GM12878 (cell line): ENCODE data around the gene CORO2B. TPM values are rescaled to one million over a fixed set of nuclear protein-coding genes. Genes with fewer than 3 reads are reported as not detected.

Experiments
- ATAC-seq: fragments of 200-7000 bp; cut with Tn5 transposase; 3 replicates; pipeline ENCODE4 v1.9.1; 2020; ENCODE audit warnings: mild to moderate bottlenecking, moderate library complexity
- BruUV-seq: library from RNA; stranded (reverse); fragments of 400-500 nt; replicated peaks from 2 replicates; lab custom pipeline; 2021; lab: Mats Ljungman, UMichigan
- CTCF ChIA-PET: fragments of 300-600 bp; sonication (Branson Sonifier 250); formaldehyde crosslinking; extraction: SDS; loops from one replicate; lab custom pipeline; 2021; ENCODE audit warnings: inconsistent platforms; lab: Yijun Ruan, JAX
- POLR2A ChIA-PET: fragments of 350-600 bp; formaldehyde crosslinking; extraction: SDS; loops from one replicate; lab custom pipeline; 2021; ENCODE audit warnings: inconsistent platforms; lab: Charles Lee
- RAD21 ChIA-PET: fragments of 300-600 bp; sonication (Branson Sonifier 250); formaldehyde crosslinking; loops from one replicate; lab custom pipeline; 2023; ENCODE audit warnings: antibody characterized with exemption; ENCODE audit not compliant: unreplicated experiment; lab: Charles Lee
- SMC1A ChIA-PET: fragments of 300-600 bp; sonication (Branson Sonifier 250); formaldehyde crosslinking; loops from one replicate; lab custom pipeline; 2023; ENCODE audit not compliant: unreplicated experiment, uncharacterized antibody; lab: Charles Lee
- DNase-seq: peaks from one replicate; pipeline ENCODE4 v3.0.0-alpha.2; 2011; ENCODE audit warnings: low read depth, low spot score
- FAIRE-seq: peaks from 3 replicates; lab custom pipeline; 2011; peaks lifted over from hg19 to GRCh38; lab: Jason Lieb, UNC
- H2AFZ ChIP-seq: 2 replicates; pipeline ENCODE4 v1.6.0; 2011; ENCODE audit warnings: low read depth, low read length, control low read depth; ENCODE audit not compliant: control insufficient read depth
- H3K27ac ChIP-seq: 2 replicates; pipeline ENCODE4 v1.5.1; 2011; ENCODE audit warnings: control low read depth; ENCODE audit not compliant: control insufficient read depth, insufficient read depth
- H3K27me3 ChIP-seq, 2 experiments: replicated peaks in 1 of 2; 2 replicates each; pipeline versions ENCODE4 v1.6.0 to v1.6.1; 2011; ENCODE audit warnings: low read length in 1 of 2; ENCODE audit not compliant: control insufficient read depth in 2 of 2, insufficient read depth in 2 of 2
- H3K36me3 ChIP-seq, 2 experiments: 2 replicates each; pipeline ENCODE4 v1.5.1; 2011; ENCODE audit warnings: low read length in 1 of 2; ENCODE audit not compliant: control insufficient read depth in 2 of 2, insufficient read depth in 2 of 2
- H3K4me1 ChIP-seq: 2 replicates; pipeline ENCODE4 v1.6.1; 2011; ENCODE audit warnings: mild to moderate bottlenecking, low read length, moderate library complexity, mixed read lengths; ENCODE audit not compliant: control insufficient read depth, insufficient read depth
- H3K4me2 ChIP-seq: 2 replicates; pipeline ENCODE4 v1.6.0; 2011; ENCODE audit warnings: control low read depth; ENCODE audit not compliant: control insufficient read depth, insufficient read depth
- H3K4me3 ChIP-seq: fragments of 200-600 bp; sonication (generic); 2 replicates; pipeline ENCODE4 v1.5.1; 2016
- H3K79me2 ChIP-seq: 2 replicates; pipeline ENCODE4 v1.6.0; 2011; ENCODE audit warnings: low read length; ENCODE audit not compliant: control insufficient read depth, insufficient read depth
- H3K9ac ChIP-seq: 2 replicates; pipeline ENCODE4 v1.8.0; 2011; ENCODE audit warnings: low read length, control low read depth, mixed read lengths; ENCODE audit not compliant: control insufficient read depth, insufficient read depth
- H3K9me3 ChIP-seq: replicated peaks from 3 replicates; pipeline ENCODE4 v1.5.1; 2011; ENCODE audit warnings: mild to moderate bottlenecking, low read length; ENCODE audit not compliant: control insufficient read depth, insufficient read depth
- H4K20me1 ChIP-seq: 2 replicates; pipeline ENCODE4 v1.6.0; 2011; ENCODE audit not compliant: control insufficient read depth, insufficient read depth
- CREB1 ChIP-seq: IDR thresholded peaks from 2 replicates; pipeline ENCODE4 v1.6.1; 2012; ENCODE audit warnings: low read depth, mild to moderate bottlenecking, inconsistent platforms
- HDAC6 ChIP-seq: fragments of 200-600 bp; sonication (generic); IDR thresholded peaks from one replicate; pipeline ENCODE4 v1.8.0; 2017; ENCODE audit warnings: antibody characterized with exemption; ENCODE audit not compliant: unreplicated experiment
- KAT2A ChIP-seq: conservative IDR thresholded peaks from 2 replicates; pipeline ENCODE4 v1.6.1; 2011; ENCODE audit warnings: low read depth, low read length; ENCODE audit not compliant: control insufficient read depth
- NBN ChIP-seq: fragments of 450-650 bp; IDR thresholded peaks from 2 replicates; pipeline ENCODE4 v1.6.1; 2016
- POLR2AphosphoS5 ChIP-seq: IDR thresholded peaks from 2 replicates; pipeline ENCODE4 v1.6.1; 2011; ENCODE audit warnings: mild to moderate bottlenecking, low read length, inconsistent platforms
- RBBP5 ChIP-seq: fragments of 200-600 bp; sonication (generic); conservative IDR thresholded peaks from 2 replicates; pipeline ENCODE4 v1.6.1; 2016
- SUZ12 ChIP-seq: fragments of 200-600 bp; sonication (generic); IDR thresholded peaks from one replicate; pipeline ENCODE4 v1.6.1; 2018; ENCODE audit warnings: antibody characterized with exemption, mild to moderate bottlenecking; ENCODE audit not compliant: unreplicated experiment
- WGBS: methylation state at CpG from one replicate; pipeline ENCODE4 v1.1.6; 2016; ENCODE audit warnings: low lambda C conversion rate; ENCODE audit not compliant: insufficient replicate concordance, insufficient coverage; ENCODE audit errors: missing lambda C conversion rate; 5-methylcytosine and 5-hydroxymethylcytosine counted together
- in situ Hi-C: fragments of 300-500 bp; cut with MboI; formaldehyde crosslinking; loops from 9 replicates; pipeline ENCODE4 v1.14.3; 2018; ENCODE audit warnings: mixed read lengths
- intact Hi-C: fragments of 100-400 bp; cut with micrococcal nuclease; formaldehyde crosslinking; loops from one replicate; pipeline ENCODE4 v1.14.2; 2022; ENCODE audit not compliant: unreplicated experiment
- polyA plus RNA-seq, 11 experiments: library from polyadenylated mRNA; depleted of rRNA in 4 of 11; unstranded in 6 of 11; stranded (reverse) in 5 of 11; fragments of >200 nt; fragmentation: Nextera tagmentation in 4 of 11; fragmentation: Illumina TruSeq in 1 of 11; extraction: Ambion mirVana in 4 of 11; extraction: Trizol in 1 of 11; gene quantifications; 1 replicate in 1 of 11; 2 replicates in 10 of 11; pipeline versions ENCODE4 v1.2.1 to v1.2.3, GENCODE V29; 2011 to 2016; ENCODE audit warnings: inconsistent platforms in 2 of 11, missing spikeins in 2 of 11, low read depth in 1 of 11
- total RNA-seq, 4 experiments: library from RNA; depleted of rRNA in 3 of 4; stranded (reverse); fragments of >200 nt in 3 of 4; fragmentation: Illumina TruSeq in 1 of 4; extraction: Trizol in 1 of 4; gene quantifications; 2 replicates each; pipeline versions ENCODE4 v1.2.1 to v1.2.3, GENCODE V29; 2013 to 2021
- TF ChIP-seq, protein P1 (sequence below): fragments of 450-650 bp; IDR thresholded peaks from 2 replicates; pipeline ENCODE4 v1.6.1; 2016; ENCODE audit warnings: mild to moderate bottlenecking, moderate library complexity, borderline replicate concordance
- TF ChIP-seq, protein P2 (sequence below): IDR thresholded peaks from 2 replicates; pipeline ENCODE4 v1.6.1; 2012; ENCODE audit warnings: mild to moderate bottlenecking, low read depth, low read length

The CORO2B gene
- total and polyA plus RNA-seq, 10 of the 15 experiments (the other 5 are each of a cell fraction or from before 2014, with no cell fraction given): 0.05 to 0.73 (median 0.13) TPM; not detected in 4

DNA sequence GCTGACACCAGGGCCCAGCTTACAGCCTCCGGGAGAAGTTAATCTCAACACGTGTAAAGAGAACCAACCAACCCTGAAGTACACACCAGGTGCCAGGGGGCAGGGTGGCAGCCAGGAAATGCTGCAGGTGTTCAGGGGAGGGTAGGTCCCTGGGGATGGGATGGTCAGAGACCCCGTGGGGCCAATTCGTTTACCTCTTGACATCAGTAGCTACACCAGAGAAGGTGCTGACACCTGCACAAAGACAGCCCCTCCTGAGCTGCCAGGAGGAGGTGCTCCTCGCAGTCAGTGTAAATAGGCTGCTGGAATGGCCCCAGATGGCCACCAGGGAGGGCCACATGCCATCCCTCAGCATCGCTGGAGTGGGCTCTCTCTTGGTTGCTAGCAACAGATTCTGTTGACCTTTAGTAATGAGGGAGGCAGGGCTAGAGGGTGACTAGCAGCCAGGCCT is 52.8 kb downstream of the CORO2B start (continued):
- no peak for TF ChIP-seq HDAC6

DNA sequence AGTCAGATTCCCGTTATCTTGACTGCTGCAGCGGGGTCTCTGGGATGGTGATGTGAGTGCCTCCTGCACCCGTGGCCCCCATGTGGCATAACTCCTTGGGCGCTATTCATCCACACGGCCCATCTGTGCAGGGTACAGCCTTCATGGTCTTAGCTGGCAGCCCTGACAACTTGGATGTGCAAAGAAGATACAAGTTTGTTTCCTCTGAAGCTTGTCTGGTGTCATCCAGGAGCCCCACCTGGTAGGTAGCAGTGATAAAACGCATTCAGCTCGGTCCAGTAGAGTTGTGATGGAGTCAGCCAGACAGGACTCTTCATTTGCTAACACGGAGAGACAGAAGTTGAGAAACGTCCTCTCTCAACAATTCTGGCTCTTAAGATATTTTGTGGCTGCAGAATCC is 53.3 kb downstream of the CORO2B start:
- H3K4me3 ChIP-seq: no peak overlapping the region
- H3K4me1 ChIP-seq: no peaks in the 10 kb centered on the region
- DNase-seq (no peak), ATAC-seq (no peak), FAIRE-seq (no peak)
- no TSS peak for BruUV-seq
- H3K4me2 ChIP-seq: no peak overlapping the region
- H4K20me1 ChIP-seq: no peaks in the 10 kb centered on the region
- H3K9me3 ChIP-seq: no peaks in the 10 kb centered on the region
- H3K79me2 ChIP-seq: no peaks in the 10 kb centered on the region
- RAD21 ChIA-PET: no interaction called here
- peaks cover 4 to 10% of the 10 kb centered on the region in 2 experiments for H3K27me3 ChIP-seq
- no peak overlapping the region for H3K9ac ChIP-seq
- WGBS: 13% methylated on average over 9 of the region's 9 CpGs
- POLR2A ChIA-PET: no interaction called here
- TF ChIP-seq, protein P1, sequence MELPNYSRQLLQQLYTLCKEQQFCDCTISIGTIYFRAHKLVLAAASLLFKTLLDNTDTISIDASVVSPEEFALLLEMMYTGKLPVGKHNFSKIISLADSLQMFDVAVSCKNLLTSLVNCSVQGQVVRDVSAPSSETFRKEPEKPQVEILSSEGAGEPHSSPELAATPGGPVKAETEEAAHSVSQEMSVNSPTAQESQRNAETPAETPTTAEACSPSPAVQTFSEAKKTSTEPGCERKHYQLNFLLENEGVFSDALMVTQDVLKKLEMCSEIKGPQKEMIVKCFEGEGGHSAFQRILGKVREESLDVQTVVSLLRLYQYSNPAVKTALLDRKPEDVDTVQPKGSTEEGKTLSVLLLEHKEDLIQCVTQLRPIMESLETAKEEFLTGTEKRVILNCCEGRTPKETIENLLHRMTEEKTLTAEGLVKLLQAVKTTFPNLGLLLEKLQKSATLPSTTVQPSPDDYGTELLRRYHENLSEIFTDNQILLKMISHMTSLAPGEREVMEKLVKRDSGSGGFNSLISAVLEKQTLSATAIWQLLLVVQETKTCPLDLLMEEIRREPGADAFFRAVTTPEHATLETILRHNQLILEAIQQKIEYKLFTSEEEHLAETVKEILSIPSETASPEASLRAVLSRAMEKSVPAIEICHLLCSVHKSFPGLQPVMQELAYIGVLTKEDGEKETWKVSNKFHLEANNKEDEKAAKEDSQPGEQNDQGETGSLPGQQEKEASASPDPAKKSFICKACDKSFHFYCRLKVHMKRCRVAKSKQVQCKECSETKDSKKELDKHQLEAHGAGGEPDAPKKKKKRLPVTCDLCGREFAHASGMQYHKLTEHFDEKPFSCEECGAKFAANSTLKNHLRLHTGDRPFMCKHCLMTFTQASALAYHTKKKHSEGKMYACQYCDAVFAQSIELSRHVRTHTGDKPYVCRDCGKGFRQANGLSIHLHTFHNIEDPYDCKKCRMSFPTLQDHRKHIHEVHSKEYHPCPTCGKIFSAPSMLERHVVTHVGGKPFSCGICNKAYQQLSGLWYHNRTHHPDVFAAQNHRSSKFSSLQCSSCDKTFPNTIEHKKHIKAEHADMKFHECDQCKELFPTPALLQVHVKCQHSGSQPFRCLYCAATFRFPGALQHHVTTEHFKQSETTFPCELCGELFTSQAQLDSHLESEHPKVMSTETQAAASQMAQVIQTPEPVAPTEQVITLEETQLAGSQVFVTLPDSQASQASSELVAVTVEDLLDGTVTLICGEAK: no peak
- no peak for TF ChIP-seq CREB1
- TF ChIP-seq NBN: no peak
- TF ChIP-seq, protein P2, sequence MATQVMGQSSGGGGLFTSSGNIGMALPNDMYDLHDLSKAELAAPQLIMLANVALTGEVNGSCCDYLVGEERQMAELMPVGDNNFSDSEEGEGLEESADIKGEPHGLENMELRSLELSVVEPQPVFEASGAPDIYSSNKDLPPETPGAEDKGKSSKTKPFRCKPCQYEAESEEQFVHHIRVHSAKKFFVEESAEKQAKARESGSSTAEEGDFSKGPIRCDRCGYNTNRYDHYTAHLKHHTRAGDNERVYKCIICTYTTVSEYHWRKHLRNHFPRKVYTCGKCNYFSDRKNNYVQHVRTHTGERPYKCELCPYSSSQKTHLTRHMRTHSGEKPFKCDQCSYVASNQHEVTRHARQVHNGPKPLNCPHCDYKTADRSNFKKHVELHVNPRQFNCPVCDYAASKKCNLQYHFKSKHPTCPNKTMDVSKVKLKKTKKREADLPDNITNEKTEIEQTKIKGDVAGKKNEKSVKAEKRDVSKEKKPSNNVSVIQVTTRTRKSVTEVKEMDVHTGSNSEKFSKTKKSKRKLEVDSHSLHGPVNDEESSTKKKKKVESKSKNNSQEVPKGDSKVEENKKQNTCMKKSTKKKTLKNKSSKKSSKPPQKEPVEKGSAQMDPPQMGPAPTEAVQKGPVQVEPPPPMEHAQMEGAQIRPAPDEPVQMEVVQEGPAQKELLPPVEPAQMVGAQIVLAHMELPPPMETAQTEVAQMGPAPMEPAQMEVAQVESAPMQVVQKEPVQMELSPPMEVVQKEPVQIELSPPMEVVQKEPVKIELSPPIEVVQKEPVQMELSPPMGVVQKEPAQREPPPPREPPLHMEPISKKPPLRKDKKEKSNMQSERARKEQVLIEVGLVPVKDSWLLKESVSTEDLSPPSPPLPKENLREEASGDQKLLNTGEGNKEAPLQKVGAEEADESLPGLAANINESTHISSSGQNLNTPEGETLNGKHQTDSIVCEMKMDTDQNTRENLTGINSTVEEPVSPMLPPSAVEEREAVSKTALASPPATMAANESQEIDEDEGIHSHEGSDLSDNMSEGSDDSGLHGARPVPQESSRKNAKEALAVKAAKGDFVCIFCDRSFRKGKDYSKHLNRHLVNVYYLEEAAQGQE: no peak
- no peak for TF ChIP-seq RBBP5
- no peak for TF ChIP-seq POLR2AphosphoS5
- no peak for TF ChIP-seq KAT2A
- TF ChIP-seq SUZ12: no peak
- H3K27ac ChIP-seq: no peak overlapping the region
- SMC1A ChIA-PET: no interaction called here
- no peaks in the 10 kb centered on the region for H3K36me3 ChIP-seq
- intact Hi-C loops (no loop called here), in situ Hi-C loops (no loop called here)
- no peak overlapping the region for H2AFZ ChIP-seq
- CTCF ChIA-PET: interaction anchor here (1.3 kb wide), 1 partner anchor 42 kb away, joined by 3 read pairs; no protein-coding TSS in a partner anchor
